H9 (cell line): Measurements from ENCODE around the gene SEMA3E. TPM values are rescaled to one million over a fixed set of nuclear protein-coding genes. Genes with fewer than 3 reads are reported as not detected.

Source experiments
- DNase-seq: peaks from one replicate; pipeline ENCODE4 v3.0.0-alpha.2; 2017
- H2AFZ ChIP-seq: one replicate; pipeline ENCODE4 v1.6.1; 2013; ENCODE audit warnings: mild to moderate bottlenecking, low read length, control low read depth, moderate library complexity
- H2AK5ac ChIP-seq: 2 replicates; pipeline ENCODE4 v1.6.1; 2013; ENCODE audit warnings: low read length, control low read depth, mixed read lengths; ENCODE audit not compliant: insufficient read length
- H2BK120ac ChIP-seq: one replicate; pipeline ENCODE4 v1.6.1; 2013; ENCODE audit warnings: low read depth, mild to moderate bottlenecking, low read length, control low read depth, inconsistent platforms; ENCODE audit not compliant: poor library complexity, severe bottlenecking
- H2BK12ac ChIP-seq: 2 replicates; pipeline ENCODE4 v1.6.1; 2013; ENCODE audit warnings: low read length, control low read depth, mixed read lengths, low read depth; ENCODE audit not compliant: insufficient read length
- H2BK15ac ChIP-seq: 2 replicates; pipeline ENCODE4 v1.6.1; 2013; ENCODE audit warnings: low read depth, low read length, control low read depth
- H2BK20ac ChIP-seq: one replicate; pipeline ENCODE4 v1.6.1; 2013; ENCODE audit warnings: low read depth, mild to moderate bottlenecking, low read length, control low read depth, inconsistent platforms; ENCODE audit not compliant: poor library complexity, severe bottlenecking
- H2BK5ac ChIP-seq: 2 replicates; pipeline ENCODE4 v1.6.1; 2013; ENCODE audit warnings: low read length, control low read depth, mixed read lengths; ENCODE audit not compliant: insufficient read length
- H3K14ac ChIP-seq: 2 replicates; pipeline ENCODE4 v1.6.1; 2013; ENCODE audit warnings: low read length, control low read depth; ENCODE audit not compliant: insufficient read depth
- H3K18ac ChIP-seq: 2 replicates; pipeline ENCODE4 v1.6.1; 2013; ENCODE audit warnings: low read depth, mild to moderate bottlenecking, mixed read lengths, low read length, control low read depth; ENCODE audit not compliant: insufficient read length
- H3K23ac ChIP-seq: 2 replicates; pipeline ENCODE4 v1.6.1; 2013; ENCODE audit warnings: low read length, control low read depth, mixed read lengths, low read depth; ENCODE audit not compliant: insufficient read length
- H3K23me2 ChIP-seq: 2 replicates; pipeline ENCODE4 v1.6.1; 2013; ENCODE audit warnings: low read depth, mild to moderate bottlenecking, mixed read lengths, low read length, control low read depth; ENCODE audit not compliant: insufficient read length, poor library complexity, severe bottlenecking
- H3K27ac ChIP-seq: 2 replicates; pipeline ENCODE4 v1.5.1; 2013; ENCODE audit warnings: low read length, control low read depth, mixed read lengths, low read depth; ENCODE audit not compliant: insufficient read length
- H3K27me3 ChIP-seq: 2 replicates; pipeline ENCODE4 v1.6.1; 2013; ENCODE audit warnings: low read length, control low read depth, inconsistent platforms; ENCODE audit not compliant: insufficient read depth
- H3K4ac ChIP-seq: 2 replicates; pipeline ENCODE4 v1.6.1; 2013; ENCODE audit warnings: low read depth, mild to moderate bottlenecking, control low read depth, inconsistent platforms, low read length, moderate library complexity
- H3K4me1 ChIP-seq: 2 replicates; pipeline ENCODE4 v1.6.1; 2013; ENCODE audit warnings: low read length, control low read depth, inconsistent platforms; ENCODE audit not compliant: insufficient read depth
- H3K4me2 ChIP-seq: 2 replicates; pipeline ENCODE4 v1.6.1; 2013; ENCODE audit warnings: low read length, control low read depth, mixed read lengths; ENCODE audit not compliant: insufficient read length, insufficient read depth
- H3K56ac ChIP-seq: 2 replicates; pipeline ENCODE4 v1.6.1; 2013; ENCODE audit warnings: low read depth, mild to moderate bottlenecking, mixed read lengths, low read length, control low read depth; ENCODE audit not compliant: insufficient read length
- H3K79me1 ChIP-seq: 2 replicates; pipeline ENCODE4 v1.6.1; 2013; ENCODE audit warnings: low read depth, mild to moderate bottlenecking, moderate library complexity, low read length, control low read depth, inconsistent platforms; ENCODE audit not compliant: insufficient read depth, poor library complexity, severe bottlenecking
- H3K79me2 ChIP-seq: 2 replicates; pipeline ENCODE4 v1.6.1; 2013; ENCODE audit warnings: low read length, control low read depth, inconsistent platforms; ENCODE audit not compliant: insufficient read depth
- H3K9ac ChIP-seq: 2 replicates; pipeline ENCODE4 v1.6.1; 2013; ENCODE audit warnings: low read length, control low read depth, mixed read lengths; ENCODE audit not compliant: insufficient read length; ENCODE audit errors: extremely low read depth
- H3K9me3 ChIP-seq: one replicate; pipeline ENCODE4 v1.6.1; 2013; ENCODE audit warnings: low read depth, low read length, inconsistent platforms; ENCODE audit not compliant: control insufficient read depth
- H3T11ph ChIP-seq: one replicate; pipeline ENCODE4 v1.6.1; 2013; ENCODE audit warnings: mild to moderate bottlenecking, low read length, control low read depth, inconsistent platforms
- H4K20me1 ChIP-seq: one replicate; pipeline ENCODE4 v1.6.1; 2013; ENCODE audit not compliant: control insufficient read depth, insufficient read length, insufficient read depth
- H4K5ac ChIP-seq: 2 replicates; pipeline ENCODE4 v1.6.1; 2013; ENCODE audit warnings: low read depth, mild to moderate bottlenecking, mixed read lengths, low read length, control low read depth; ENCODE audit not compliant: insufficient read length
- H4K8ac ChIP-seq: replicated peaks from 2 replicates; pipeline ENCODE4 v1.6.1; 2013; ENCODE audit warnings: low read length, control low read depth, mixed read lengths, low read depth; ENCODE audit not compliant: insufficient read length
- H4K91ac ChIP-seq: 2 replicates; pipeline ENCODE4 v1.6.1; 2013; ENCODE audit warnings: low read depth, mild to moderate bottlenecking, moderate library complexity, mixed read lengths, low read length, control low read depth; ENCODE audit not compliant: insufficient read length
- H3K27ac Mint-ChIP-seq, 3 experiments: 2 replicates in 2 of 3; 3 replicates in 1 of 3; pipeline ENCODE4 v1.8.0; 2020 to 2021; ENCODE audit warnings: mixed read lengths in 3 of 3, mild to moderate bottlenecking in 1 of 3, moderate library complexity in 1 of 3
- H3K27me3 Mint-ChIP-seq: 2 replicates; pipeline ENCODE4 v1.8.0; 2021; ENCODE audit warnings: low read depth, mild to moderate bottlenecking, moderate library complexity, mixed read lengths
- H3K36me3 Mint-ChIP-seq, 3 experiments: 2 replicates in 2 of 3; 3 replicates in 1 of 3; pipeline ENCODE4 v1.8.0; 2020 to 2021; ENCODE audit warnings: low read depth in 3 of 3, mixed read lengths in 3 of 3; ENCODE audit not compliant: insufficient read depth in 1 of 3
- H3K4me1 Mint-ChIP-seq, 2 experiments: 2 replicates each; pipeline ENCODE4 v1.8.0; 2020; ENCODE audit warnings: mixed read lengths in 2 of 2
- H3K4me3 Mint-ChIP-seq, 2 experiments: 2 replicates in 1 of 2; 3 replicates in 1 of 2; pipeline ENCODE4 v1.8.0; 2020 to 2021; ENCODE audit warnings: mild to moderate bottlenecking in 2 of 2, mixed read lengths in 2 of 2, moderate library complexity in 1 of 2
- H3K9me3 Mint-ChIP-seq, 2 experiments: 2 replicates in 1 of 2; 3 replicates in 1 of 2; pipeline ENCODE4 v1.8.0; 2020; ENCODE audit warnings: mild to moderate bottlenecking in 2 of 2, mixed read lengths in 2 of 2, moderate library complexity in 1 of 2
- WGBS: extraction: QIAGEN DNeasy Blood & Tissue Kit; methylation state at CpG from one replicate; pipeline ENCODE4 v1.1.7; 2013; ENCODE audit warnings: missing lambda C conversion rate, low lambda C conversion rate, mixed read lengths; ENCODE audit not compliant: insufficient read length; ENCODE audit errors: extremely low coverage; 5-methylcytosine and 5-hydroxymethylcytosine counted together
- total RNA-seq: library from RNA; stranded (reverse); gene quantifications from 2 replicates; pipeline ENCODE4 v1.2.1, GENCODE V29; 2021
- TF ChIP-seq, protein P1 (sequence below): fragments of 200-600 bp; sonication (generic); conservative IDR thresholded peaks from 3 replicates; pipeline ENCODE4 v1.8.0; 2021; ENCODE audit warnings: antibody characterized with exemption, mild to moderate bottlenecking

Gene SEMA3E
- total RNA-seq, 1 experiment from 2014 or later = 0.39 TPM

- no peak overlapping the region for H2BK12ac ChIP-seq
- no peak overlapping the region for H2BK5ac ChIP-seq
- no peak overlapping the region for H3K4ac ChIP-seq
- H3K79me2 ChIP-seq = no peaks in the 10 kb centered on the region
- H3K18ac ChIP-seq = no peak overlapping the region
- H2BK20ac ChIP-seq = no peak overlapping the region
- H3K79me1 ChIP-seq = no peaks in the 10 kb centered on the region
- Mint-ChIP-seq H3K9me3 (no peaks in the 10 kb centered on the region), H3K36me3 (no peaks in the 10 kb centered on the region), H3K4me1 (peaks cover 29 to 43% of the 10 kb centered on the region in 2 experiments), H3K27me3 (no peaks in the 10 kb centered on the region), H3K4me3 (no peak overlapping the region), H3K27ac (peak overlapping the region; percentile 4 to 76 (median 30); a peak in 3 of 7 replicates)
- no peak for DNase-seq
- H3K9me3 ChIP-seq = no peaks in the 10 kb centered on the region
- H2BK120ac ChIP-seq = no peak overlapping the region
- H4K5ac ChIP-seq = no peak overlapping the region
- no peaks in the 10 kb centered on the region; the same call in 1 of the 2 replicates for H3K4me1 ChIP-seq
- no CpG with 5 or more reads among the region's 2 CpGs for WGBS
- no peak overlapping the region for H4K8ac ChIP-seq
- no peak overlapping the region for H4K91ac ChIP-seq
- H3K14ac ChIP-seq = no peak overlapping the region
- no peak overlapping the region for H2AFZ ChIP-seq
- H3K23me2 ChIP-seq = no peaks in the 10 kb centered on the region
- H3K27me3 ChIP-seq = no peaks in the 10 kb centered on the region
- H2AK5ac ChIP-seq = no peak overlapping the region
- no peak overlapping the region for H3K4me2 ChIP-seq
- no peak overlapping the region for H3K56ac ChIP-seq
- no peak overlapping the region for H2BK15ac ChIP-seq
- H3K9ac ChIP-seq = no peak overlapping the region
- H3K27ac ChIP-seq = no peak overlapping the region
- no peak overlapping the region for H3T11ph ChIP-seq
- TF ChIP-seq, protein P1, sequence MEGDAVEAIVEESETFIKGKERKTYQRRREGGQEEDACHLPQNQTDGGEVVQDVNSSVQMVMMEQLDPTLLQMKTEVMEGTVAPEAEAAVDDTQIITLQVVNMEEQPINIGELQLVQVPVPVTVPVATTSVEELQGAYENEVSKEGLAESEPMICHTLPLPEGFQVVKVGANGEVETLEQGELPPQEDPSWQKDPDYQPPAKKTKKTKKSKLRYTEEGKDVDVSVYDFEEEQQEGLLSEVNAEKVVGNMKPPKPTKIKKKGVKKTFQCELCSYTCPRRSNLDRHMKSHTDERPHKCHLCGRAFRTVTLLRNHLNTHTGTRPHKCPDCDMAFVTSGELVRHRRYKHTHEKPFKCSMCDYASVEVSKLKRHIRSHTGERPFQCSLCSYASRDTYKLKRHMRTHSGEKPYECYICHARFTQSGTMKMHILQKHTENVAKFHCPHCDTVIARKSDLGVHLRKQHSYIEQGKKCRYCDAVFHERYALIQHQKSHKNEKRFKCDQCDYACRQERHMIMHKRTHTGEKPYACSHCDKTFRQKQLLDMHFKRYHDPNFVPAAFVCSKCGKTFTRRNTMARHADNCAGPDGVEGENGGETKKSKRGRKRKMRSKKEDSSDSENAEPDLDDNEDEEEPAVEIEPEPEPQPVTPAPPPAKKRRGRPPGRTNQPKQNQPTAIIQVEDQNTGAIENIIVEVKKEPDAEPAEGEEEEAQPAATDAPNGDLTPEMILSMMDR = no peak
- H3K23ac ChIP-seq = no peak overlapping the region
- no peaks in the 10 kb centered on the region for H4K20me1 ChIP-seq
Measured at GRCh38 chr7:83413424-83413823, 235.5 kb downstream of the SEMA3E start.
